ENCODE measurements around the gene HSDL1. TPM values are rescaled to one million over a fixed set of nuclear protein-coding genes. Genes with fewer than 3 reads are reported as not detected.
A peak's percentile ranks its signal among the peaks of the same experiment; 100 is the strongest.

HSDL1 gene
- total RNA-seq, 3 donors from 2014 or later (not counting 1 experiment from before 2014, with no cell fraction given): 11.2 to 15.3 (median 13.5) TPM

GRCh38 chr16:84144209-84144858, 643 bp downstream of the HSDL1 start:
- Mint-ChIP-seq H3K4me1 (peaks cover 18 to 19% of the 10 kb centered on the region in 2 donors), H3K27me3 (ENCODE audit: low read depth in 2 of 2) (peaks cover 6% of the 10 kb centered on the region in 2 donors), H3K9me3 (no peaks in the 10 kb centered on the region), H3K36me3 (no peaks in the 10 kb centered on the region), H3K27ac (peak overlapping the region; percentile 82 to 88), H3K4me3 (peak overlapping the region; percentile 94)
- intact Hi-C loops (cut with micrococcal nuclease): no loop called here
- Histone ChIP-seq H3K4me1 (ENCODE audit: control insufficient read depth, insufficient read depth, low read length) (peaks cover 12% of the 10 kb centered on the region), H3K36me3 (ENCODE audit: control insufficient read depth, insufficient read depth, low read length) (no peaks in the 10 kb centered on the region), H3K27me3 (ENCODE audit: control insufficient read depth, insufficient read depth, low read length) (no peaks in the 10 kb centered on the region), H3K27ac (ENCODE audit: low read length) (peak overlapping the region; percentile 45), H3K4me3 (ENCODE audit: low read length) (peak overlapping the region; percentile 61), H3K9me3 (ENCODE audit: control insufficient read depth, insufficient read depth, low read length) (no peaks in the 10 kb centered on the region)
- ATAC-seq: peak; percentile 40 to 43 (median 41)
- under 1% methylated on average over 38 of the region's 39 CpGs for WGBS (ENCODE audit: insufficient coverage)
- peak; percentile 24 to 62 for DNase-seq
- TF ChIP-seq CTCF (IDR thresholded peaks at IDR 0.05): no peak

GRCh38 chr16:84143784-84144199, 1.2 kb downstream of the HSDL1 start:
- no peak overlapping the region for H3K4me3 ChIP-seq (ENCODE audit: low read length)
- intact Hi-C loops (cut with micrococcal nuclease): no loop called here

GRCh38 chr16:84143081-84143480, 1.9 kb downstream of the HSDL1 start:
- Mint-ChIP-seq H3K36me3 (no peaks in the 10 kb centered on the region), H3K4me3 (peak overlapping the region; percentile 83), H3K9me3 (no peaks in the 10 kb centered on the region), H3K27ac (peak overlapping the region in 1 of 2 donors; percentile 82), H3K27me3 (ENCODE audit: low read depth in 2 of 2) (no peaks in the 10 kb centered on the region), H3K4me1 (peaks cover 19 to 26% of the 10 kb centered on the region in 2 donors)
- WGBS (ENCODE audit: insufficient coverage): 88% methylated on average over 1 of the region's 1 CpG
- no peak overlapping the region for H3K27ac ChIP-seq (ENCODE audit: low read length)
- intact Hi-C loops (cut with micrococcal nuclease): no loop called here
- no peaks in the 10 kb centered on the region for H3K9me3 ChIP-seq (ENCODE audit: control insufficient read depth, insufficient read depth, low read length)
- peaks cover 12% of the 10 kb centered on the region for H3K4me1 ChIP-seq (ENCODE audit: control insufficient read depth, insufficient read depth, low read length)
- no peaks in the 10 kb centered on the region for H3K27me3 ChIP-seq (ENCODE audit: control insufficient read depth, insufficient read depth, low read length)
- DNase-seq: no peak
- ATAC-seq: no peak
- H3K36me3 ChIP-seq (ENCODE audit: control insufficient read depth, insufficient read depth, low read length): no peaks in the 10 kb centered on the region
- no peak overlapping the region for H3K4me3 ChIP-seq (ENCODE audit: low read length)
- no peak for TF ChIP-seq CTCF (IDR thresholded peaks at IDR 0.05)

More at GRCh38 chr16:84143784-84144199, 1.2 kb downstream of the HSDL1 start:
- H3K4me3 Mint-ChIP-seq: peak overlapping the region; percentile 94
- H3K27ac ChIP-seq (ENCODE audit: low read length): no peak overlapping the region
- no peaks in the 10 kb centered on the region for H3K9me3 ChIP-seq (ENCODE audit: control insufficient read depth, insufficient read depth, low read length)
- peaks cover 3% of the 10 kb centered on the region in 2 donors for H3K27me3 Mint-ChIP-seq (ENCODE audit: low read depth in 2 of 2)
- H3K9me3 Mint-ChIP-seq: no peaks in the 10 kb centered on the region
- H3K4me1 ChIP-seq (ENCODE audit: control insufficient read depth, insufficient read depth, low read length): peaks cover 12% of the 10 kb centered on the region
- H3K4me1 Mint-ChIP-seq: peaks cover 19 to 24% of the 10 kb centered on the region in 2 donors
- no peak for TF ChIP-seq CTCF (IDR thresholded peaks at IDR 0.05)
- H3K36me3 Mint-ChIP-seq: no peaks in the 10 kb centered on the region
- no peaks in the 10 kb centered on the region for H3K36me3 ChIP-seq (ENCODE audit: control insufficient read depth, insufficient read depth, low read length)
- DNase-seq (no peak), ATAC-seq (no peak)
- no peaks in the 10 kb centered on the region for H3K27me3 ChIP-seq (ENCODE audit: control insufficient read depth, insufficient read depth, low read length)
- WGBS (ENCODE audit: insufficient coverage): 56% methylated on average over 11 of the region's 13 CpGs
- peak overlapping the region; percentile 82 to 88 for H3K27ac Mint-ChIP-seq

Measured in natural killer cell (primary cell).